ENCODE results near the gene PACSIN1. TPM values are rescaled to one million over a fixed set of nuclear protein-coding genes. Genes with fewer than 3 reads are reported as not detected.

Gene PACSIN1
- total and polyA plus RNA-seq, 2 of the 4 experiments (the other 2 are of a cell fraction) = 0.02 TPM; not detected in 1

DNA sequence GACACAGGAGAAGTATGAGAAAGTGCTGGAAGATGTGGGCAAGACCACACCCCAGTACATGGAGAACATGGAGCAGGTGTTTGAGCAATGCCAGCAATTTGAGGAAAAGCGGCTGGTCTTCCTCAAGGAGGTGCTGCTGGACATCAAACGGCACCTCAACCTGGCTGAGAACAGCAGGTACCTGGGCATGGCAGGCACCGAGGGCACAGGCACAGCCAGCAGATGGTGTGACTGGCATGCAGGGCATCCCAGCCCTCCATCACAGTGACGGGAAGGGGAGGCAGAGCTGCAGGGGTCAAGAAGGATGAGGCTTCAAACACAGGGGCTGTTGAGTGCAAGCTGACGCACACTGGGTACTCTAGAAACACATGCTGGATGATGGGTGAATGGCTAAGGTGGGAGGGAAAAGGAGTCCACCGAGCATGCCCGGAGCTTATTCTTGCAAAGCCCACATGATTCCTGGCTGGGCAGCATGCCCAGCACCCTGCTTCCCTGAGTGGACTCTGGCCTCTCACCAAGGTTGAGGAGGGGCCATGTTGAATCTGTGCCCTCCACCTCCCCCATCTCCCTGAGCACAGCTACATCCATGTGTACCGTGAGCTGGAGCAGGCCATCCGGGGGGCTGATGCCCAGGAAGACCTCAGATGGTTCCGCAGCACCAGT lies 63.9 kb downstream of the PACSIN1 start:
- no peak for DNase-seq
- CTCF ChIA-PET = no interaction called here
- Histone ChIP-seq H3K56ac (ENCODE audit: extremely low read depth, insufficient read depth, low read length) (no peak overlapping the region), H2AK9ac (replicated peaks; ENCODE audit: low read depth, low read length, poor library complexity) (no peak overlapping the region), H3K9ac (ENCODE audit: low read depth, low read length) (no peak overlapping the region), H2BK120ac (ENCODE audit: low read depth, low read length) (no peak overlapping the region), H3K79me1 (ENCODE audit: low read depth in 1 of 2, low read length in 2 of 2) (no peaks in the 10 kb centered on the region), H4K8ac (ENCODE audit: low read depth in 2 of 2, low read length in 2 of 2) (no peak overlapping the region), H2BK20ac (ENCODE audit: low read depth, low read length) (no peak overlapping the region), H4K91ac (ENCODE audit: insufficient read depth, low read depth, low read length) (no peak overlapping the region), H2BK5ac (ENCODE audit: low read depth, low read length, poor library complexity, severe bottlenecking) (no peak overlapping the region), H3K9me1 (ENCODE audit: insufficient read depth, low read length) (peaks cover 3% of the 10 kb centered on the region; the same call in 1 of the 2 replicates), H3K27me3 (ENCODE audit: control insufficient read depth, insufficient read depth, low read length) (peaks cover 18% of the 10 kb centered on the region; the same call in 1 of the 2 replicates), H2AK5ac (ENCODE audit: low read depth, low read length) (peak overlapping the region; percentile 28; the same call in 1 of the 2 replicates), H3K4me1 (ENCODE audit: control insufficient read depth, insufficient read depth, low read length) (peaks cover 4% of the 10 kb centered on the region), H3K4me2 (ENCODE audit: low read depth, low read length) (no peak overlapping the region), H3K36me3 (ENCODE audit: control insufficient read depth, insufficient read depth, low read length) (no peaks in the 10 kb centered on the region), H3K4ac (ENCODE audit: low read depth, low read length) (no peak overlapping the region), H2AFZ (replicated peaks; ENCODE audit: low read length, poor library complexity) (peak overlapping the region; percentile 51), H4K5ac (ENCODE audit: low read depth, low read length) (no peak overlapping the region), H3K18ac (ENCODE audit: low read depth, low read length) (no peak overlapping the region), H3K14ac (replicated peaks; ENCODE audit: low read depth, low read length) (no peak overlapping the region), H4K20me1 (ENCODE audit: insufficient read depth, low read length) (no peaks in the 10 kb centered on the region), H3K23ac (ENCODE audit: low read depth, low read length) (no peak overlapping the region), H3K27ac (ENCODE audit: insufficient read depth, low read length) (no peak overlapping the region), H3K4me3 (ENCODE audit: insufficient read depth, low read depth, low read length) (no peak overlapping the region), H2BK15ac (ENCODE audit: low read depth, low read length) (no peak overlapping the region), H3K9me3 (ENCODE audit: control insufficient read depth, insufficient read depth, low read length) (no peaks in the 10 kb centered on the region)
- dilution Hi-C loops (cut with HindIII; ENCODE audit: low sequenced_read_pairs, unreplicated experiment) = no loop called here
- no TSS peak for BruUV-seq (replicated peaks)
- no peak for TF ChIP-seq BHLHE40 (IDR thresholded peaks at IDR 0.05; ENCODE audit: low read depth, low read length)
- TF ChIP-seq, protein P1, sequence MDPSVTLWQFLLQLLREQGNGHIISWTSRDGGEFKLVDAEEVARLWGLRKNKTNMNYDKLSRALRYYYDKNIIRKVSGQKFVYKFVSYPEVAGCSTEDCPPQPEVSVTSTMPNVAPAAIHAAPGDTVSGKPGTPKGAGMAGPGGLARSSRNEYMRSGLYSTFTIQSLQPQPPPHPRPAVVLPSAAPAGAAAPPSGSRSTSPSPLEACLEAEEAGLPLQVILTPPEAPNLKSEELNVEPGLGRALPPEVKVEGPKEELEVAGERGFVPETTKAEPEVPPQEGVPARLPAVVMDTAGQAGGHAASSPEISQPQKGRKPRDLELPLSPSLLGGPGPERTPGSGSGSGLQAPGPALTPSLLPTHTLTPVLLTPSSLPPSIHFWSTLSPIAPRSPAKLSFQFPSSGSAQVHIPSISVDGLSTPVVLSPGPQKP (IDR thresholded peaks at IDR 0.05; ENCODE audit: borderline replicate concordance, low read depth, low read length) = no peak
- no peak for TF ChIP-seq RCOR1 (IDR thresholded peaks at IDR 0.05; ENCODE audit: insufficient replicate concordance, low read length)
- no peak for TF ChIP-seq SMC3 (IDR thresholded peaks at IDR 0.05; ENCODE audit: low read depth, low read length)
- no peak for TF ChIP-seq MAFK (IDR thresholded peaks at IDR 0.05; ENCODE audit: low read depth, low read length)
- no peak for TF ChIP-seq RAD21 (IDR thresholded peaks at IDR 0.05; ENCODE audit: low read length)
- 79% methylated on average over 3 of the region's 10 CpGs; no CpG with 5 or more reads in 1 of the 2 experiments for WGBS, 2 experiments (ENCODE audit: extremely low coverage in 2 of 2, insufficient read length in 1 of 2)
- no peak for ATAC-seq (ENCODE audit: low read depth)
- intact Hi-C loops (cut with micrococcal nuclease) = no loop called here
- POLR2A ChIA-PET (ENCODE audit: unreplicated experiment) = no interaction called here
- in situ Hi-C loops (cut with MboI; ENCODE audit: low sequenced_read_pairs) = no loop called here
